Activated naive CD8-positive, alpha-beta T cell treated with anti-CD3 and anti-CD28 coated beads, Interleukin-2, amount 10 ng/mL, durations not matched to agents 7 days and 5 days (primary cell): ENCODE results near the gene SLC6A9. TPM values are rescaled to one million over a fixed set of nuclear protein-coding genes. Genes with fewer than 3 reads are reported as not detected.

Experiments
- ATAC-seq: fragments of 150-1000 bp; cut with Tn5 transposase; one replicate; pipeline ENCODE4 v1.10.0; 2021; ENCODE audit warnings: low read depth, moderate library complexity
- POLR2A ChIA-PET: fragments of 350-600 bp; sonication (Branson Sonifier 250); formaldehyde crosslinking; loops from one replicate; lab custom pipeline; 2021; ENCODE audit warnings: antibody characterized with exemption; lab: Charles Lee
- DNase-seq: peaks from one replicate; pipeline ENCODE4 v3.0.0; 2021
- H3K27ac Mint-ChIP-seq: one replicate; pipeline ENCODE4 v1.8.0; 2022; ENCODE audit warnings: mild to moderate bottlenecking, mixed read lengths
- H3K27me3 Mint-ChIP-seq: one replicate; pipeline ENCODE4 v1.8.0; 2022; ENCODE audit warnings: mild to moderate bottlenecking, moderate library complexity, mixed read lengths
- H3K36me3 Mint-ChIP-seq: one replicate; pipeline ENCODE4 v1.8.0; 2021; ENCODE audit warnings: mild to moderate bottlenecking, mixed read lengths
- H3K4me1 Mint-ChIP-seq: one replicate; pipeline ENCODE4 v1.8.0; 2021; ENCODE audit warnings: mixed read lengths
- H3K4me3 Mint-ChIP-seq: one replicate; pipeline ENCODE4 v1.8.0; 2022; ENCODE audit warnings: mild to moderate bottlenecking, moderate library complexity, mixed read lengths
- H3K9me3 Mint-ChIP-seq: one replicate; pipeline ENCODE4 v1.8.0; 2021; ENCODE audit warnings: mixed read lengths
- total RNA-seq, 2 experiments: library from RNA; stranded (reverse); gene quantifications; one replicate each; pipeline ENCODE4 v1.2.3, GENCODE V29; 2021

SLC6A9 gene
- total RNA-seq, 2 experiments from 2014 or later: 1.9 to 3.0 TPM

DNA sequence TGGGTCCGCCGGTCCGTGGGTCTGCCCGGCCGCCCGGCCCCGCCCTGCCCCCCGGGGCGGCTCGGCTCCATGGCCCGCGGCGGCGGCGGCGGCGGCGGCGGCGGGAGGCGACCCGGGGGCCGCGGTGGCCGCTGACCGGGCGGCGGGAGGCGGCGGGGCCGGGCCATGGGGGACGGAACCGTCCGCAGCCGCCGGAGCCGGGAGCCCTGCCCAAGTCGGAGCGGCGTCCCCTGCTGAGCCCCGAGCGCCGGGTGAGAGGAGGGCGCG lies 52.1 kb downstream of the SLC6A9 start:
- H3K27me3 Mint-ChIP-seq: no peaks in the 10 kb centered on the region
- DNase-seq: no peak
- POLR2A ChIA-PET: interaction anchor here (0.8 kb wide), 1 partner anchor 10 kb away, joined by 3 read pairs; no protein-coding TSS in a partner anchor
- H3K4me1 Mint-ChIP-seq: peaks cover 37% of the 10 kb centered on the region
- ATAC-seq: no peak
- H3K4me3 Mint-ChIP-seq: no peak overlapping the region
- no peaks in the 10 kb centered on the region for H3K9me3 Mint-ChIP-seq
- H3K27ac Mint-ChIP-seq: no peak overlapping the region
- peaks cover 16% of the 10 kb centered on the region for H3K36me3 Mint-ChIP-seq

DNA sequence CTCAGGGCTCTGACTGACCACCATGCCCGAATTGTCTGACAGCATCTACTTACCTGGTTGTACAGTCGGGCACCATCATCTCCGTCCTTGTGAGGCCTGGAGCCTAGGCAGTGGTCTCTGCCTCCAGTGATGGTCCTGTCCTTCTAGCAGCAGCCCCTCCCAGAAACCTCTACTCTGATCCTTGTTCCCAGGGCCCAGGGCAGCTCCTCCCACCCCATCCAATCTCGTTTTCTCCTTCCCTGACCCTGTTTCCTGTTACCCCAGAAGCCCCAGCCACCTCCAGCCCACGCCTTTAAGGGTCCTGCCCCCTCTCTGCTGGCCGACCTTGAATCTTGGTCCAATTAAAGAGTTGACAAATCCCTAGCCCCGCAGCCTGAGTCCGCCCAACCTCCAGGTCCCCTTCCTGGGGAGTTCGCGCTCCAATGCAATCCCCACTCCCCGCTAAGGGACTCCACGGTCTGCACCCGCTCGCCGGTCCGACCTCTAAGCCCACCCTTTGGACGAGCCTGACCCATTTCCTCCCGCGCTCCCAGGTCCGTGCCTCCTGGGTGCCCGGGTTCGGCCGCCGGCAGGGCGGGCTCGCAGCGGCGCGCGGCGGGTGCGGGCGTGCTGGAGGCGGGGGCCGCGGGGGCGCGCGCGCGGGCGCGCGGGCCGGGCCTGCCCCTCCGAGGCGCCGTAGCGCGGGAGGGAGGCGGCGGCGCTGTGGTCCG lies 52.6 kb downstream of the SLC6A9 start, which contains the start of gene B4GALT2:
TSS of gene B4GALT2 (plus strand) at position 660 of the 710 bp plus-strand sequence. CDS start 1,951 bp downstream, outside the sequence.
- Mint-ChIP-seq H3K27me3 (no peaks in the 10 kb centered on the region), H3K36me3 (peaks cover 16% of the 10 kb centered on the region), H3K9me3 (no peaks in the 10 kb centered on the region), H3K27ac (peak within 1 kb of the TSS; percentile 72), H3K4me1 (peaks cover 42% of the 10 kb centered on the region), H3K4me3 (peak within 1 kb of the TSS; percentile 89)
- ATAC-seq (no peak), DNase-seq (peak; percentile 78)
- POLR2A ChIA-PET: no interaction called here

DNA sequence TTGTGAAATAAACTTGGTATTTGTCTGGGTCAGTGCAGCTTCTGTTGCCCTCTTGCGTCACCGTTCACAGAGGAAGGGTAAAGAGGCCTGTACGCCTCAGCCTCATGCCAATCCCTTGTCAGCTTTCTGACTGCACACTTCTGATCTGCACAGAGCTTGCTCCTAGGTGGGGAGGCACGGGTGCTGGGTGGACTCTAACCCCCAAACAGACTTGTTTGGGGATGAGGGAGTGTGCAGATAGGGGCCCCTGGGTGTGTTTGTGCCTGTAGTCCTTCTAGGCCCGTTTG lies 53.1 kb downstream of the SLC6A9 start:
- POLR2A ChIA-PET: no interaction called here
- Mint-ChIP-seq H3K4me1 (peaks cover 43% of the 10 kb centered on the region), H3K27ac (no peak overlapping the region), H3K4me3 (peak overlapping the region; percentile 80), H3K9me3 (no peaks in the 10 kb centered on the region), H3K36me3 (peaks cover 16% of the 10 kb centered on the region), H3K27me3 (no peaks in the 10 kb centered on the region)
- ATAC-seq (no peak), DNase-seq (no peak)

DNA sequence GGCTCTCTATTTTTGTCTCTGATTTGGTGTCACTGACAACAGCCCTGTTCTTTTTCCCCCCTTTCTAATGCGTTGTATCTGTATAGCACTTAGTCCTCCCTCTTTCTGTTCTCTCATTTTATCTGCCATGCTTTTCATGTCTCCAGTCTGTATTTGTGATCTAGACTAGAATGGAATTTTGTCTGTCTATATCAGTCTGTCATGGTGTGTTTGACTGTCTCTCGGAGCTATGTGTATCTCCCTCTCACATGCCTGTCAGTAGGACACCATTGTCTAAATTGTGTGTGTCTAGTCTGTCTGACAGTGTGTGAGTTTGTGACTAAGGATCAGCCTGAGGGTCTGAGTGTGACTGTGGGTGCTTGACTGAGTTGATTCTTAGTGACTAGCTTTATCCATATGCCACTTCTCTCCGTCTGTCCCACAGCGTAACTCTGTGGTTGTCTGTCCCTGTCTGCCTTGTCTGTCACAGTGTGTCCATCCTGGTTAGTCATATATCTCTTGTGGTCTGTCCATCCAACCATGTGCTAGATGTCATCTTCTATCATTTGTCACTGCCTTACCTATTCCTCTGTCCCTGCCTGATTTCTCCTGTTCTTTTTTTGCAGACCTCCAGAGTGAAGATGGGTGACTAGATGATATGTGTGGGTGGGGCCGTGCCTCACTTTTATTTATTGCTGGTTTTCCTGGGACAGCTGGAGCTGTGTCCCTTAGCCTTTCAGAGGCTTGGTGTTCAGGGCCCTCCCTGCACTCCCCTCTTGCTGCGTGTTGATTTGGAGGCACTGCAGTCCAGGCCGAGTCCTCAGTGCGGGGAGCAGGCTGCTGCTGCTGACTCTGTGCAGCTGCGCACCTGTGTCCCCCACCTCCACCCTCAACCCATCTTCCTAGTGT lies 53.6 kb downstream of the SLC6A9 start:
- H3K27me3 Mint-ChIP-seq: no peaks in the 10 kb centered on the region
- peaks cover 43% of the 10 kb centered on the region for H3K4me1 Mint-ChIP-seq
- POLR2A ChIA-PET: no interaction called here

DNA sequence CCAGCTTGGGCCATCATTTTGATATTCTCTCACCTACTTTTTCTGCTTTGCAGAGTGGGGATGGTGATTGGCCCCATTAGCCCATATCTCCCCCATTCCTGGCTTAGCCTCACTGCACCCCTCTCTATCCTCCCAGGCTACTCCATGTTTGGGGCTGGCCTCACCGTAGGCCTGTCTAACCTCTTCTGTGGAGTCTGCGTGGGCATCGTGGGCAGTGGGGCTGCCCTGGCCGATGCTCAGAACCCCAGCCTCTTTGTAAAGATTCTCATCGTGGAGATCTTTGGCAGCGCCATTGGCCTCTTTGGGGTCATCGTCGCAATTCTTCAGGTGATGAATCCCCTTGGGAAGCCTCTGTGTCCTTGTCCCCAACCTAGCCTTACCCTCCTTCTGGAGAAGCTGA lies 54.4 kb downstream of the SLC6A9 start:
- H3K9me3 Mint-ChIP-seq: no peaks in the 10 kb centered on the region
- DNase-seq: no peak
- peaks cover 16% of the 10 kb centered on the region for H3K36me3 Mint-ChIP-seq
- no peak overlapping the region for H3K27ac Mint-ChIP-seq
- H3K27me3 Mint-ChIP-seq: no peaks in the 10 kb centered on the region
- no peak for ATAC-seq
- peaks cover 43% of the 10 kb centered on the region for H3K4me1 Mint-ChIP-seq
- POLR2A ChIA-PET: no interaction called here
- H3K4me3 Mint-ChIP-seq: no peak overlapping the region

More for the DNA sequence above, 53.6 kb downstream of the SLC6A9 start:
- ATAC-seq (no peak), DNase-seq (no peak)
- Mint-ChIP-seq H3K27ac (peak overlapping the region; percentile 4), H3K36me3 (peaks cover 16% of the 10 kb centered on the region), H3K4me3 (peak overlapping the region; percentile 8), H3K9me3 (no peaks in the 10 kb centered on the region)

DNA sequence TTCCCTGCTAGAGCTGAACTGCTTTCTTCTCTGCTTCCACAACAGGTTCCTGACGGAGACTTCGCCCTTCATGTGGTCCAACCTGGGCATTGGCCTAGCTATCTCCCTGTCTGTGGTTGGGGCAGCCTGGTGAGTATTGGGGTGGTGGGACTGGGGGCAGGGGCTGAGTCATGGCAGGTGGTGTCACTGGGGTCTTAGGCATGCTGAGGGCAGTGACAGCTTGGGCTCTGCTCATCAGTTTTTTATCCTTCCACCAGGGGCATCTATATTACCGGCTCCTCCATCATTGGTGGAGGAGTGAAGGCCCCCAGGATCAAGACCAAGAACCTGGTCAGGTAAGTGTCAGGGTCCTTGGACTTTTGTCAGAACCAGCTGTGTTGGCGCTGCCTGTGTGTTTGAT lies 55.2 kb downstream of the SLC6A9 start:
- Mint-ChIP-seq H3K4me3 (peak overlapping the region; percentile 86), H3K9me3 (no peaks in the 10 kb centered on the region), H3K27ac (peak overlapping the region; percentile 88), H3K4me1 (peaks cover 43% of the 10 kb centered on the region), H3K27me3 (no peaks in the 10 kb centered on the region), H3K36me3 (peaks cover 16% of the 10 kb centered on the region)
- DNase-seq: no peak
- ATAC-seq: no peak
- POLR2A ChIA-PET: interaction anchor here (1.5 to 2.4 kb wide), 5 partner anchors 15 to 326 kb away, joined by 4 to 23 read pairs (median 12); partner anchors contain the start of genes CCDC24, IPO13, KDM4A and SLC6A9

DNA sequence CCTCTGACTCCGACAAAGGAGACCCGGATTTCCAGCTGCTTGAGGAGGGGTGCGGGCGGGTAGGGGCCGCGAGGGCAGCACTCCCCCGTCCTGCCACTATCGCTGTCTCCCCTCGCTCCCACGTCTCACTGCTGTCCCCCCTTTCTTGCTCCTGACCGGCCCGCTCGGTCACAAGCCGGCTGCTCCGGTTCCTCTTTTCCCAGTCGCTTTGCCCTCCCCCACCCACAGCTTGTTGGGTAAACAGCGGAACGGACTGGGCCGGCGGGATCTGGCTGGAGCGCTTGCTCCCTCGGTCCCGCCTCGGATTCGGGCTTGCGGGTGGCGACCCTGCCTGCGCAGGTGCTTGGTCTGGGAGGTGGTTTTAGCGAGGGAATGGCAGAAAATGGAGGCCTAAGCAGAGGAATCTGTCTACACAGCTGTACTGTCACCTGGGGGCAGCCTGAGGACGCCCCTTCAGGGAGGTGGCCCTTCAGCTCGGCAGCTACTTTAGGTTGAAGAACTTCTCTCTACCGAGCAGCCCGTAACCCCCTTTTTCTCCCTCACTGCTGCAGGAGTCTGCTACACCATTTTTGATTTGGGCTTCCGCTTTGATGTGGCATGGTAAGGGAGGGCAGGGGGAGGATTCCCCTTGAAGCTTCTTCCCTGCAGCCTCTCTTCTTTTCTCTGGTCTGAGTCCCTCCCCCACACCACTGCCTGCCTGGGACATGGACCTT lies 55.9 kb downstream of the SLC6A9 start:
- no peak for ATAC-seq
- H3K4me3 Mint-ChIP-seq: peak overlapping the region; percentile 86
- POLR2A ChIA-PET: interaction anchor here (1.2 to 2.4 kb wide), 6 partner anchors 16 to 432 kb away, joined by 4 to 23 read pairs (median 9); partner anchors contain the start of genes CCDC24, IPO13, KDM4A and SLC6A9

DNA sequence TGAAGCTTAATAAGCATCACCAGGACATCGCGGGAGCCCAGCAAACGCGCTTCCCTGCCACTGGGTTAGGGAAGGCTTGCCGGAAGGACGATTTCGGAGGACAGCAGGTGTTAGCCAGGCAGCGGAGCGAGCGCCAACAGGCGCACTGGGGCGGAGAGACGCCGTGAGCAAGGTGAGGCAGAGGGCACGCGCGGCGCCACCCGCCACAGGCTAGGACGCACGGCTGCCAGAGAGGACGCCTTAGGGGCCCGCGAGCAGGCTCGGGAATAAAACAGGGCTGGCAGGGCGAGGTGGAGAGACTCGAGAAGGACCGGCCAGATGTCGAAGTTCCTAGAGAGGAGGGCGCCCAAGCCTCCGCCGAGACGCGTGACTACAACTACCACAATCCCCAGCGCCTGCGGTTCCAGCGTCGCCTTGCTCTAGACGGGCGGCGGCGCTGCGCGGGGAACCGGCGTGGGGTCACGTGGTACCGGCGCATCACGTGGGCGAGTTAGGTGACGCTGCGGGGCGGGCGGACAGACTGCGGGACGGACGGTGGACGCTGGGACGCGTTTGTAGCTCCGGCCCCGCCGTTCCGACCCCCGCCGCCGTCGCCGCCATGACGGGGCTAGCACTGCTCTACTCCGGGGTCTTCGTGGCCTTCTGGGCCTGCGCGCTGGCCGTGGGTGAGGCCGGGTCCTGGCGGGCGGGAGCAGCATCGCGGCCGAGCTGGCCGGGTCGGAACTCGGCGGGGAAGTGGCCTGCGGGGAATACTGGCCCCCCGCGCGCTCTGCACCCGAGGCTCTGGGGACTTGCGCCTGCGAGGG lies 56.6 kb downstream of the SLC6A9 start, which contains the start of gene ATP6V0B:
TSS of gene ATP6V0B (plus strand) at position 518 of the 806 bp plus-strand sequence. CDS start at position 599, 81 bp downstream.
- peak within 1 kb of the TSS; percentile 88 for H3K27ac Mint-ChIP-seq
- H3K4me3 Mint-ChIP-seq: peak within 1 kb of the TSS; percentile 86
- POLR2A ChIA-PET: interaction anchor here (1.2 to 2.4 kb wide), 7 partner anchors 17 to 433 kb away, joined by 4 to 23 read pairs (median 6); partner anchors contain the start of genes CCDC24, IPO13, KDM4A and SLC6A9

More for the DNA sequence above, 55.9 kb downstream of the SLC6A9 start:
- Mint-ChIP-seq H3K4me1 (peaks cover 44% of the 10 kb centered on the region), H3K9me3 (no peaks in the 10 kb centered on the region), H3K27me3 (no peaks in the 10 kb centered on the region), H3K36me3 (peaks cover 16% of the 10 kb centered on the region), H3K27ac (peak overlapping the region; percentile 88)
- peak; percentile 57 for DNase-seq

DNA sequence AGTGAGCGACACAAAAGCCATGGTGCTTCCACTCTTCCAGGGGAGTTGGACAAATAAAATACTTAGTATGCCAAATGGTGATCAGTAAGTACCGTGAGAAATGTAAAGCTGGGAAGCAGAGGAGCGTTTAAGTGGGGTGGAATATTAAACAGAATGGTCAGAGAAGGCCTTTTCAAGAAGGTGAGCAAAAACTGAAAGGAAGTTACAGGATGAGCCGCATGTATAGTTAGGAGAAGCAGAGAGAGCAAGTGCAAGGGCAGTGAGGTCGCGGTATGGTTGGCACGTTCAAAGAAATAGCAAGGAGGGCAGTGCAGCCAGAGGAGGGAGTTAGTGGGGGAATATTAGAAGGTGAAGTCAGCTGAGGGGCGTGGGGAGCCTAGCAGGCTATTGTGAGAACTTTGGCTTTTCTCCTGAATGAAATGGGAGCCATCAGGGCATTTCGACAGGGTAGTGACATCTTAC lies 57.2 kb downstream of the SLC6A9 start:
- Mint-ChIP-seq H3K4me3 (peak overlapping the region; percentile 86), H3K27me3 (no peaks in the 10 kb centered on the region), H3K9me3 (no peaks in the 10 kb centered on the region), H3K27ac (peak overlapping the region; percentile 88), H3K36me3 (peaks cover 15% of the 10 kb centered on the region), H3K4me1 (peaks cover 48% of the 10 kb centered on the region)
- DNase-seq (peak; percentile 29), ATAC-seq (no peak)
- POLR2A ChIA-PET: interaction anchor here (1.9 to 2.4 kb wide), 2 partner anchors 27 to 324 kb away, joined by 4 to 23 read pairs; partner anchors contain the start of genes IPO13 and KDM4A

More for the DNA sequence above, 56.6 kb downstream of the SLC6A9 start, which contains the start of gene ATP6V0B:
- no peaks in the 10 kb centered on the region for H3K9me3 Mint-ChIP-seq
- ATAC-seq (peak; percentile 76), DNase-seq (peak; percentile 94)
- H3K4me1 Mint-ChIP-seq: peaks cover 44% of the 10 kb centered on the region
- H3K27me3 Mint-ChIP-seq: no peaks in the 10 kb centered on the region
- peaks cover 15% of the 10 kb centered on the region for H3K36me3 Mint-ChIP-seq

DNA sequence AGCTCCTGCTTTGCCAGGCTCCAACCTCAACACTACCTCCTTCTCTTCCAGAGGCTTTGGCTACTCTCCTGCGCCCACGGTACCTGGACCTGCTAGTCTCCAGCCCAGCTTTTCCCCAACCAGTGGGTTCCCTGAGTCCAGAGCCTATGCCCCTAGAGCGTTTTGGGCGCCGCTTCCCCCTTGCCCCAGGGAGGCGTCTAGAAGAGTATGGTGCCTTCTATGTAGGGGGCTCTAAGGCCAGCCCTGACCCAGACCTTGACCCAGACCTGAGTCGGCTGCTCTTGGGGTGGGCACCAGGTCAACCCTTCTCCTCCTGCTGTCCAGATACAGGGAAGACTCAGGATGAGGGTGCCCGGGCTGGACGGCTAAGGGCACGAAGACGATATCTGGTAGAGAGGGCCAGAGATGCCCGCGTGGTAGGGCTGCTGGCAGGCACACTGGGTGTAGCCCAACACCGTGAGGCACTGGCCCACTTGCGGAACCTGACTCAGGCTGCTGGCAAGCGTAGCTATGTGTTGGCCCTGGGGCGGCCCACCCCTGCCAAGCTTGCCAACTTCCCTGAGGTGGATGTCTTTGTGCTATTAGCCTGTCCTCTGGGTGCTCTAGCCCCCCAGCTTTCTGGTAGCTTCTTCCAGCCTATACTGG lies 59.8 kb downstream of the SLC6A9 start:
- H3K4me3 Mint-ChIP-seq: peak overlapping the region; percentile 95
- H3K4me1 Mint-ChIP-seq: peaks cover 29% of the 10 kb centered on the region
- DNase-seq (no peak), ATAC-seq (no peak)
- no peaks in the 10 kb centered on the region for H3K9me3 Mint-ChIP-seq
- H3K36me3 Mint-ChIP-seq: peaks cover 3% of the 10 kb centered on the region
- no peak overlapping the region for H3K27ac Mint-ChIP-seq
- no peaks in the 10 kb centered on the region for H3K27me3 Mint-ChIP-seq
- POLR2A ChIA-PET: interaction anchor here (5.7 kb wide), 1 partner anchor 25 kb away, joined by 22 read pairs; the partner anchor contains the start of gene IPO13

DNA sequence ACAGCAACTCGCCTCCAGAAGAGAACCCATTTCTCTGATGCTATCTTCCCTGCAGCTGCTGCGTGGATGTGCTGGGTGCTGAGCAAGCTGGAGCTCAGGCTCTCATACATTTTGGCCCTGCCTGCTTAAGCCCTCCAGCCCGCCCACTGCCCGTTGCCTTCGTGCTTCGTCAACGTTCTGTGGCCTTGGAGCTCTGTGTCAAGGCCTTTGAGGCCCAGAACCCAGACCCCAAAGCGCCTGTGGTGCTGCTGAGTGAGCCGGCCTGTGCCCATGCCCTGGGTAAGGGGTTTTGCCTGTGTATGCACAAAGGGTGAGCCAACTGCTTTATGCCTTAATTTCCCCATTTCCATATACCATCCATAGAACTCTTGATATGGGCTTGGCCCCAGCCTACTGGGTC lies 60.4 kb downstream of the SLC6A9 start:
- Mint-ChIP-seq H3K27ac (no peak overlapping the region), H3K4me3 (peak overlapping the region; percentile 95), H3K27me3 (no peaks in the 10 kb centered on the region), H3K36me3 (no peaks in the 10 kb centered on the region), H3K9me3 (no peaks in the 10 kb centered on the region), H3K4me1 (peaks cover 24% of the 10 kb centered on the region)
- DNase-seq: no peak
- POLR2A ChIA-PET: interaction anchor here (5.7 kb wide), 1 partner anchor 24 kb away, joined by 22 read pairs; the partner anchor contains the start of gene IPO13
- ATAC-seq: no peak
